OCI-LY7 (cell line): ENCODE results near the gene AUTS2.

Source experiments
- EZH2phosphoT487 ChIP-seq: fragments of 200-600 bp; sonication (generic); IDR thresholded peaks from 2 replicates; pipeline ENCODE4 v1.6.1; 2018; ENCODE audit warnings: low read depth, borderline replicate concordance, mild to moderate bottlenecking, mixed run types, antibody characterized with exemption, low read length, moderate library complexity, mixed read lengths
- TF ChIP-seq, protein P1 (sequence below): fragments of 200-600 bp; sonication (generic); conservative IDR thresholded peaks from 2 replicates; pipeline ENCODE4 v1.5.1; 2014; ENCODE audit warnings: mild to moderate bottlenecking, antibody characterized with exemption, low read length, moderate library complexity, mixed read lengths

DNA sequence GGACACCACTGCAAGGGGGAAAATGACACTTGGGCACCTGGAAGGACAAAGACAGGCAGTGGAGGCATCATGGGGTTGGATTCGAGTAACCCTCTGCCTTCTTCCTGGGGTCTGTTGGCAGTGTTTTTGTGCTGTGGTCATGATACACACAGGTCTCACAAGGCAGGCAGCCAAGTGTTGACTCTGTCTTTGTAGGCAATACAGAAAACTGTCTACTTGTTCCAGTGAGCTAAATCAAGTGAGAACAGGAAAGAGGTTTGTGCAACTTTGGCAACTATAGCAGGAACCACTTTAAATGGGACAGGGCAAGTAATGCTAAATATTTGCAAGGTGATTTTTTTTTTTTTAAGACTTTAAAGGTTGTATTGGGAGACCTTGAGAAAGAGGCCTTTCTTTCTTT is 955.1 kb downstream of the AUTS2 start:
- TF ChIP-seq, protein P1, sequence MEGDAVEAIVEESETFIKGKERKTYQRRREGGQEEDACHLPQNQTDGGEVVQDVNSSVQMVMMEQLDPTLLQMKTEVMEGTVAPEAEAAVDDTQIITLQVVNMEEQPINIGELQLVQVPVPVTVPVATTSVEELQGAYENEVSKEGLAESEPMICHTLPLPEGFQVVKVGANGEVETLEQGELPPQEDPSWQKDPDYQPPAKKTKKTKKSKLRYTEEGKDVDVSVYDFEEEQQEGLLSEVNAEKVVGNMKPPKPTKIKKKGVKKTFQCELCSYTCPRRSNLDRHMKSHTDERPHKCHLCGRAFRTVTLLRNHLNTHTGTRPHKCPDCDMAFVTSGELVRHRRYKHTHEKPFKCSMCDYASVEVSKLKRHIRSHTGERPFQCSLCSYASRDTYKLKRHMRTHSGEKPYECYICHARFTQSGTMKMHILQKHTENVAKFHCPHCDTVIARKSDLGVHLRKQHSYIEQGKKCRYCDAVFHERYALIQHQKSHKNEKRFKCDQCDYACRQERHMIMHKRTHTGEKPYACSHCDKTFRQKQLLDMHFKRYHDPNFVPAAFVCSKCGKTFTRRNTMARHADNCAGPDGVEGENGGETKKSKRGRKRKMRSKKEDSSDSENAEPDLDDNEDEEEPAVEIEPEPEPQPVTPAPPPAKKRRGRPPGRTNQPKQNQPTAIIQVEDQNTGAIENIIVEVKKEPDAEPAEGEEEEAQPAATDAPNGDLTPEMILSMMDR: no peak
- no peak for TF ChIP-seq EZH2phosphoT487
